ENCODE measurements around the gene RGMA. TPM values are rescaled to one million over a fixed set of nuclear protein-coding genes. Genes with fewer than 3 reads are reported as not detected.
"Not testable (repeated sequence)": the region's sequence is repeated elsewhere in the genome, so short reads cannot be mapped to it uniquely, and the experiment has no call there.

The RGMA gene
- total RNA-seq, 1 experiment from 2014 or later, result 3.3 TPM

- Histone ChIP-seq H3K4me2 (no peak overlapping the region), H3K79me2 (ENCODE audit: low read depth) (no peaks in the 10 kb centered on the region), H3K4me1 (replicated peaks; ENCODE audit: insufficient read depth) (no peaks in the 10 kb centered on the region), H4K20me1 (ENCODE audit: insufficient read depth) (0 out of 2 replicates have a peak, but pooled peaks cover 6% of the 10 kb centered on the region), H3K4me3 (no peak overlapping the region), H3F3A (ENCODE audit: insufficient read depth, low read depth) (peaks cover 13% of the 10 kb centered on the region; the same call in 1 of the 2 replicates), H3K9me2 (ENCODE audit: insufficient read depth) (no peaks in the 10 kb centered on the region), H2AFZ (no peak overlapping the region), H3K27me3 (ENCODE audit: insufficient read depth, low read depth) (no peaks in the 10 kb centered on the region), H3K36me3 (ENCODE audit: low read depth) (no peaks in the 10 kb centered on the region), H3K9me3 (ENCODE audit: insufficient read depth, low read depth) (no peaks in the 10 kb centered on the region), H3K27ac (no peak overlapping the region)
- DNase-seq, result no peak
- ChIA-PET POLR2A (ENCODE audit: unreplicated experiment) (no interaction called here), CTCF (no interaction called here)
- no TSS peak for BruUV-seq (replicated peaks)
- intact Hi-C loops (cut with micrococcal nuclease; ENCODE audit: unreplicated experiment), result loop anchor here (5.0 to 10.0 kb wide), 2 partner anchors 941 to 1289 kb away; no protein-coding TSS in a partner anchor
- TF ChIP-seq, protein P1, sequence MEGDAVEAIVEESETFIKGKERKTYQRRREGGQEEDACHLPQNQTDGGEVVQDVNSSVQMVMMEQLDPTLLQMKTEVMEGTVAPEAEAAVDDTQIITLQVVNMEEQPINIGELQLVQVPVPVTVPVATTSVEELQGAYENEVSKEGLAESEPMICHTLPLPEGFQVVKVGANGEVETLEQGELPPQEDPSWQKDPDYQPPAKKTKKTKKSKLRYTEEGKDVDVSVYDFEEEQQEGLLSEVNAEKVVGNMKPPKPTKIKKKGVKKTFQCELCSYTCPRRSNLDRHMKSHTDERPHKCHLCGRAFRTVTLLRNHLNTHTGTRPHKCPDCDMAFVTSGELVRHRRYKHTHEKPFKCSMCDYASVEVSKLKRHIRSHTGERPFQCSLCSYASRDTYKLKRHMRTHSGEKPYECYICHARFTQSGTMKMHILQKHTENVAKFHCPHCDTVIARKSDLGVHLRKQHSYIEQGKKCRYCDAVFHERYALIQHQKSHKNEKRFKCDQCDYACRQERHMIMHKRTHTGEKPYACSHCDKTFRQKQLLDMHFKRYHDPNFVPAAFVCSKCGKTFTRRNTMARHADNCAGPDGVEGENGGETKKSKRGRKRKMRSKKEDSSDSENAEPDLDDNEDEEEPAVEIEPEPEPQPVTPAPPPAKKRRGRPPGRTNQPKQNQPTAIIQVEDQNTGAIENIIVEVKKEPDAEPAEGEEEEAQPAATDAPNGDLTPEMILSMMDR (conservative IDR thresholded peaks at IDR 0.05), result no peak
- TF ChIP-seq EZH2 (IDR thresholded peaks at IDR 0.05; ENCODE audit: low read depth), result no peak
Measured at GRCh38 chr15:93033434-93034045, 55.5 kb downstream of the RGMA start.

DNA sequence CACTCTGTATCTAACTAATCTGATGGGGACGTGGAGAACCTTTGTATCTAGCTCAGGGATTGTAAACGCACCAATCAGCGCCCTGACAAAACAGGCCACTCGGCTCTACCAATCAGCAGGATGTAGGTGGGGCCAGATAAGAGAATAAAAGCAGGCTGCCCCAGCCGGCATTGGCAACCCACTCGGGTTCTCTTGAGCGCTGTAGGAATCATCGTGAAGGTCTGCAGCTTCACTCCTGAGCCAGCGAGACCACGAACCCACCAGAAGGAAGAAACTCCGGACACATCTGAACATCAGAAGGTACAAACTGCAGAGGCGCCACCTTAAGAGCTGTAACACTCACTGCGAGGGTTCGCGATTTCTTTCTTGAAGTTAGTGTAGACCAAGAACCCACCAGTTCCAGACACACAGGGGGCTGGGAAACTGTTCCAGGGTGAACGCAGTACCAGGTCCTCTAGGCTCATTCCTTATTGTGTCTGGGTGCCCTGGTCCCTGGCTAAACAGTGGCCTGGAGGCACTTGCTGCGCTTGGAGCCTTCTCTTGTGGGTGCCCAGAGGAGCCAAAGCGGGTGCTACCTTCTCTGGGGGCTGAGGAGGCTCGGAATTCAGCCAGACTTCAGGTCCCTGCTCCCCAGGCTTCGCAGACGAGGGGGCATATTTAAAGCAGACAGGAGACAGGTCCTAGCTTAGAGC lies 56.4 kb downstream of the RGMA start:
- POLR2A ChIA-PET (ENCODE audit: unreplicated experiment); H2AFZ ChIP-seq; H3K27me3 ChIP-seq (ENCODE audit: insufficient read depth, low read depth); H4K20me1 ChIP-seq (ENCODE audit: insufficient read depth); DNase-seq; H3K9me3 ChIP-seq (ENCODE audit: insufficient read depth, low read depth); H3K79me2 ChIP-seq (ENCODE audit: low read depth); H3K36me3 ChIP-seq (ENCODE audit: low read depth); BruUV-seq (replicated peaks); H3K9me2 ChIP-seq (ENCODE audit: insufficient read depth); H3K4me1 ChIP-seq (replicated peaks; ENCODE audit: insufficient read depth); H3K4me2 ChIP-seq; H3K4me3 ChIP-seq; H3K27ac ChIP-seq: not testable (repeated sequence)
- intact Hi-C loops (cut with micrococcal nuclease; ENCODE audit: unreplicated experiment), result loop anchor here (5.0 to 10.0 kb wide), 2 partner anchors 942 to 1290 kb away; no protein-coding TSS in a partner anchor
- H3F3A ChIP-seq (ENCODE audit: insufficient read depth, low read depth), result peaks cover 22% of the 10 kb centered on the region
- CTCF ChIA-PET, result interaction anchor here (0.9 kb wide), 1 partner anchor 1088 kb away, joined by 3 read pairs; no protein-coding TSS in a partner anchor

DNA sequence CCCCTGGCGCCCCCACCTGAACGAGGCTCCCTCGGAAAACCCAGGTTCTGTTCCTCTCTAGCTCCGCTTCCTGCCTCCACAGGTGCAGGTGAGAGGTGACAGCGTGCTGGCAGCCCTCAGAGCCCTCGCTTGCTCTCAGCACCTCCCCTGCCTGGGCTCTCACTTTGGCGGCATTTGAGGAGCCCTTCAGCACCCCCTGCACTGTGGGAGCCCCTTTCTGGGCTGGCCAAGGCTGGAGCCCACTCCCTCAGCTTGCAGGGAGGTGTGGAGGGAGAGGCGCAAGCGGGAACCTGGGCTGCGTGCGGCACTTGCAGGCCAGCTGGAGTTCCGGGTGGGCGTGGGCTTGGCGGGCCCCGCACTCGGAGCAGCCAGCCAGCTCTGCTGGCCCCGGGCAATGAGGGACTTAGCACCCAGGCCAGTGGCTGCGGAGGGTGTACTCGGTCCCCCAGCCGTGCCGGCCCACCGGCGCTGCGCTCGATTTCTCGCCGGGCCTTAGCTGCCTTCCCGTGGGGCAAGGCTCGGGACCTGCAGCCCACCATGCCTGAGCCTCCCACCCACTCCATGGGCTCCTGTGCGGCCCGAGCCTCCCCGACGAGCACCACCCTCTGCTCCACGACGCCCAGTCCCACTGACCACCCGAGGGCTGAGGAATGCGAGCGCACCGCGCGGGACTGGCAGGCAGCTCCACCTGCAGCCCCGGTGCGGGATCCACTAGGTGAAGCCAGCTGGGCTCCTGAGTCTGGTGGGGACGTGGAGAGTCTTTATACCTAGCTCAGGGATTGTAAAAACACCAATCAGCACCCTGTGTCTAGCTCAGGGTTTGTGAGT lies 57.2 kb downstream of the RGMA start:
- BruUV-seq (replicated peaks); H3K36me3 ChIP-seq (ENCODE audit: low read depth); POLR2A ChIA-PET (ENCODE audit: unreplicated experiment); H3K9me3 ChIP-seq (ENCODE audit: insufficient read depth, low read depth); H3K27me3 ChIP-seq (ENCODE audit: insufficient read depth, low read depth); H3K4me1 ChIP-seq (replicated peaks; ENCODE audit: insufficient read depth); H3K9me2 ChIP-seq (ENCODE audit: insufficient read depth); H3K4me2 ChIP-seq; DNase-seq; H3K4me3 ChIP-seq; H3K79me2 ChIP-seq (ENCODE audit: low read depth); H3K27ac ChIP-seq; H2AFZ ChIP-seq: not testable (repeated sequence)
- Histone ChIP-seq H4K20me1 (ENCODE audit: insufficient read depth) (peaks cover 11% of the 10 kb centered on the region), H3F3A (ENCODE audit: insufficient read depth, low read depth) (peaks cover 28% of the 10 kb centered on the region)
- CTCF ChIA-PET, result interaction anchor here (0.9 to 2.6 kb wide), 2 partner anchors 1088 kb away, joined by 3 to 25 read pairs; no protein-coding TSS in a partner anchor
- intact Hi-C loops (cut with micrococcal nuclease; ENCODE audit: unreplicated experiment), result loop anchor here (2.0 to 10.0 kb wide), 3 partner anchors 41 to 1291 kb away; no protein-coding TSS in a partner anchor

All from PC-9 (cell line).